Muscle layer of duodenum (tissue), 2 donors: ENCODE results near the gene KRT32.

Experiments
- H3K27ac ChIP-seq: one replicate; pipeline ENCODE4 v1.7.0; 2013; ENCODE audit warnings: mild to moderate bottlenecking, low read length
- H3K27me3 ChIP-seq: one replicate; pipeline ENCODE4 v1.7.0; 2013; ENCODE audit warnings: low read depth, mild to moderate bottlenecking, control low read depth, low read length
- H3K36me3 ChIP-seq, 2 donors: one replicate each; pipeline ENCODE4 v1.7.0; 2013; ENCODE audit warnings: low read length in 2 of 2, control low read depth in 1 of 2, mild to moderate bottlenecking in 1 of 2; ENCODE audit not compliant: insufficient read depth in 2 of 2, control insufficient read depth in 1 of 2
- H3K4me1 ChIP-seq, 2 donors: one replicate each; pipeline ENCODE4 v1.7.0; 2013; ENCODE audit warnings: low read length in 2 of 2, mild to moderate bottlenecking in 2 of 2, control low read depth in 1 of 2, moderate library complexity in 1 of 2; ENCODE audit not compliant: insufficient read depth in 2 of 2, control insufficient read depth in 1 of 2
- H3K4me3 ChIP-seq, 2 donors: one replicate each; pipeline ENCODE4 v1.7.0; 2013; ENCODE audit warnings: low read length in 2 of 2, low read depth in 1 of 2, mild to moderate bottlenecking in 1 of 2
- H3K9me3 ChIP-seq, 2 donors: one replicate each; pipeline ENCODE4 v1.7.0; 2013; ENCODE audit warnings: low read length in 2 of 2, control low read depth in 1 of 2, mild to moderate bottlenecking in 1 of 2; ENCODE audit not compliant: control insufficient read depth in 1 of 2
- donor health status: healthy.

Gene KRT32

GRCh38 chr17:41466988-41467387, at the start of gene KRT32:
TSS of gene KRT32 (minus strand) at chr17:41467386. CDS start at chr17:41467325, 61 bp downstream.
- Histone ChIP-seq H3K4me3 (no peak within 1 kb of the TSS), H3K9me3 (no peaks in the 10 kb centered on the region), H3K36me3 (no peaks in the 10 kb centered on the region), H3K4me1 (peaks cover 7 to 8% of the 10 kb centered on the region in 2 donors), H3K27me3 (no peaks in the 10 kb centered on the region), H3K27ac (no peak within 1 kb of the TSS)

- no peak overlapping the region for H3K4me3 ChIP-seq
- no peaks in the 10 kb centered on the region for H3K4me1 ChIP-seq
- H3K36me3 ChIP-seq: no peaks in the 10 kb centered on the region
- H3K27me3 ChIP-seq: no peaks in the 10 kb centered on the region
- no peaks in the 10 kb centered on the region for H3K9me3 ChIP-seq
- no peak overlapping the region for H3K27ac ChIP-seq
These were observed 49.7 kb upstream of the KRT32 start for GRCh38 chr17:41516830-41517283.

- H3K4me1 ChIP-seq: no peaks in the 10 kb centered on the region
- no peak overlapping the region for H3K27ac ChIP-seq
- H3K4me3 ChIP-seq: no peak overlapping the region
- H3K36me3 ChIP-seq: no peaks in the 10 kb centered on the region
- H3K27me3 ChIP-seq: no peaks in the 10 kb centered on the region
- no peaks in the 10 kb centered on the region for H3K9me3 ChIP-seq
These were observed 49.1 kb upstream of the KRT32 start for GRCh38 chr17:41516147-41516829.

GRCh38 chr17:41513168-41513547, 46.0 kb upstream of the KRT32 start:
- Histone ChIP-seq H3K4me3 (no peak overlapping the region), H3K27me3 (peaks cover 4% of the 10 kb centered on the region), H3K4me1 (peaks cover 0 to 4% of the 10 kb centered on the region in 2 donors), H3K27ac (no peak overlapping the region), H3K36me3 (no peaks in the 10 kb centered on the region), H3K9me3 (no peaks in the 10 kb centered on the region)

- H3K4me1 ChIP-seq: peaks cover 0 to 4% of the 10 kb centered on the region in 2 donors
- H3K4me3 ChIP-seq: no peak overlapping the region
- no peaks in the 10 kb centered on the region for H3K36me3 ChIP-seq
- no peaks in the 10 kb centered on the region for H3K9me3 ChIP-seq
- peaks cover 4% of the 10 kb centered on the region for H3K27me3 ChIP-seq
- H3K27ac ChIP-seq: no peak overlapping the region
These were observed 45.5 kb upstream of the KRT32 start for GRCh38 chr17:41512546-41513167.

GRCh38 chr17:41511716-41512115, 44.5 kb upstream of the KRT32 start:
- H3K27ac ChIP-seq: no peak overlapping the region
- H3K36me3 ChIP-seq: no peaks in the 10 kb centered on the region
- H3K27me3 ChIP-seq: peaks cover 4% of the 10 kb centered on the region

GRCh38 chr17:41511116-41511515, 43.9 kb upstream of the KRT32 start:
- H3K4me3 ChIP-seq: no peak overlapping the region
- no peak overlapping the region for H3K27ac ChIP-seq
- no peaks in the 10 kb centered on the region for H3K36me3 ChIP-seq
- peaks cover 0 to 4% of the 10 kb centered on the region in 2 donors for H3K4me1 ChIP-seq
- H3K27me3 ChIP-seq: peaks cover 4% of the 10 kb centered on the region
- H3K9me3 ChIP-seq: no peaks in the 10 kb centered on the region

More at GRCh38 chr17:41511716-41512115, 44.5 kb upstream of the KRT32 start:
- no peaks in the 10 kb centered on the region for H3K9me3 ChIP-seq
- no peak overlapping the region for H3K4me3 ChIP-seq
- peaks cover 0 to 4% of the 10 kb centered on the region in 2 donors for H3K4me1 ChIP-seq

- Histone ChIP-seq H3K9me3 (no peaks in the 10 kb centered on the region), H3K27me3 (peaks cover 4% of the 10 kb centered on the region), H3K36me3 (no peaks in the 10 kb centered on the region), H3K4me1 (peaks cover 0 to 4% of the 10 kb centered on the region in 2 donors), H3K4me3 (no peak overlapping the region), H3K27ac (no peak overlapping the region)
These were observed 43.3 kb upstream of the KRT32 start for GRCh38 chr17:41510251-41511065.

GRCh38 chr17:41507315-41507880, 40.2 kb upstream of the KRT32 start:
- Histone ChIP-seq H3K36me3 (no peaks in the 10 kb centered on the region), H3K4me1 (peaks cover 0 to 4% of the 10 kb centered on the region in 2 donors), H3K9me3 (no peaks in the 10 kb centered on the region), H3K27me3 (peaks cover 4% of the 10 kb centered on the region), H3K27ac (no peak overlapping the region), H3K4me3 (no peak overlapping the region)

GRCh38 chr17:41505809-41506767, 38.9 kb upstream of the KRT32 start:
- no peaks in the 10 kb centered on the region for H3K9me3 ChIP-seq
- H3K27ac ChIP-seq: no peak overlapping the region
- peaks cover 0 to 4% of the 10 kb centered on the region in 2 donors for H3K4me1 ChIP-seq
- H3K4me3 ChIP-seq: no peak overlapping the region
- H3K36me3 ChIP-seq: no peaks in the 10 kb centered on the region
- H3K27me3 ChIP-seq: peaks cover 4% of the 10 kb centered on the region
